Common myeloid progenitor, CD34-positive (primary cell): ENCODE data around the gene TTC33.

ENCODE experiments used
- CTCF ChIA-PET: fragments of 350-600 bp; sonication (Branson Sonifier 250); formaldehyde crosslinking; loops from one replicate; lab custom pipeline; 2021; ENCODE audit warnings: antibody characterized with exemption; lab: Charles Lee
- POLR2A ChIA-PET: fragments of 350-600 bp; sonication (Branson Sonifier 250); formaldehyde crosslinking; loops from one replicate; lab custom pipeline; 2021; ENCODE audit warnings: antibody characterized with exemption; lab: Charles Lee
- DNase-seq, 3 donors: peaks; one replicate each; pipeline versions ENCODE4 v3.0.0 to v3.0.0-alpha.2; 2013
- H3K27ac ChIP-seq, 2 experiments: 1 replicate in 1 of 2; 2 replicates in 1 of 2; pipeline ENCODE4 v1.7.0; 2013; ENCODE audit warnings: inconsistent platforms in 2 of 2, low read length in 2 of 2, mild to moderate bottlenecking in 2 of 2, low read depth in 1 of 2, moderate library complexity in 1 of 2; ENCODE audit not compliant: severe bottlenecking in 2 of 2, insufficient read depth in 1 of 2, poor library complexity in 1 of 2
- H3K27me3 ChIP-seq, 5 experiments: replicated peaks in 2 of 5; 1 replicate in 3 of 5; 2 replicates in 2 of 5; pipeline versions ENCODE4 v1.6.1 to v1.7.0; 2013; ENCODE audit warnings: low read length in 4 of 5, mild to moderate bottlenecking in 2 of 5, moderate library complexity in 2 of 5, inconsistent platforms in 1 of 5; ENCODE audit not compliant: insufficient read depth in 5 of 5, control insufficient read depth in 4 of 5
- H3K36me3 ChIP-seq, 4 experiments: 1 replicate in 2 of 4; 2 replicates in 2 of 4; pipeline versions ENCODE4 v1.6.1 to v1.7.0; 2013; ENCODE audit warnings: low read length in 3 of 4, control low read depth in 1 of 4, mild to moderate bottlenecking in 1 of 4; ENCODE audit not compliant: control insufficient read depth in 4 of 4, insufficient read depth in 4 of 4
- H3K4me1 ChIP-seq, 4 experiments: 1 replicate in 3 of 4; 2 replicates in 1 of 4; pipeline versions ENCODE4 v1.6.1 to v1.7.1; 2013; ENCODE audit warnings: low read length in 3 of 4, mild to moderate bottlenecking in 3 of 4, control low read depth in 1 of 4, inconsistent platforms in 1 of 4, moderate library complexity in 1 of 4; ENCODE audit not compliant: control insufficient read depth in 4 of 4, insufficient read depth in 4 of 4; ENCODE audit errors: control extremely low read depth in 1 of 4
- H3K4me3 ChIP-seq, 7 experiments: 1 replicate in 4 of 7; 2 replicates in 3 of 7; pipeline versions ENCODE4 v1.5.1 to v1.7.0; 2013; ENCODE audit warnings: mild to moderate bottlenecking in 7 of 7, low read length in 6 of 7, moderate library complexity in 6 of 7, inconsistent platforms in 2 of 7, low read depth in 2 of 7, control low read depth in 1 of 7; ENCODE audit not compliant: insufficient read depth in 4 of 7, control insufficient read depth in 1 of 7; ENCODE audit errors: extremely low read depth in 1 of 7
- H3K9me3 ChIP-seq, 5 experiments: 1 replicate in 4 of 5; 2 replicates in 1 of 5; pipeline versions ENCODE4 v1.6.1 to v1.7.1; 2013; ENCODE audit warnings: low read length in 4 of 5, mild to moderate bottlenecking in 2 of 5, inconsistent platforms in 1 of 5, low read depth in 1 of 5, moderate library complexity in 1 of 5; ENCODE audit not compliant: control insufficient read depth in 4 of 5, insufficient read depth in 2 of 5; ENCODE audit errors: control extremely low read depth in 1 of 5
- WGBS: methylation state at CpG from one replicate; pipeline ENCODE4 v1.1.5; 2013; ENCODE audit not compliant: insufficient coverage; 5-methylcytosine and 5-hydroxymethylcytosine counted together

Gene TTC33

GRCh38 chr5:40755093-40755406 is 711 bp downstream of the TTC33 start:
- DNase-seq = peak; percentile 76 to 81 (median 78)
- ChIA-PET POLR2A (interaction anchor here (0.8 kb wide), 1 partner anchor 15 kb away, joined by 3 read pairs; no protein-coding TSS in a partner anchor), CTCF (interaction anchor here (1.0 to 1.8 kb wide), 7 partner anchors 13 to 124 kb away, joined by 3 to 5 read pairs (median 3); partner anchors contain the start of gene PRKAA1)
- Histone ChIP-seq H3K36me3 (peaks cover 0 to 5% (median 1%) of the 10 kb centered on the region in 4 experiments), H3K27ac (peak overlapping the region; percentile 72 to 92), H3K4me1 (peaks cover 5 to 10% (median 9%) of the 10 kb centered on the region in 4 experiments), H3K4me3 (peak overlapping the region; percentile 90 to 100 (median 96)), H3K27me3 (no peaks in the 10 kb centered on the region), H3K9me3 (peaks cover 0 to 6% (median 0%) of the 10 kb centered on the region in 5 experiments)
- 0% methylated on average over 8 of the region's 11 CpGs for WGBS

DNA sequence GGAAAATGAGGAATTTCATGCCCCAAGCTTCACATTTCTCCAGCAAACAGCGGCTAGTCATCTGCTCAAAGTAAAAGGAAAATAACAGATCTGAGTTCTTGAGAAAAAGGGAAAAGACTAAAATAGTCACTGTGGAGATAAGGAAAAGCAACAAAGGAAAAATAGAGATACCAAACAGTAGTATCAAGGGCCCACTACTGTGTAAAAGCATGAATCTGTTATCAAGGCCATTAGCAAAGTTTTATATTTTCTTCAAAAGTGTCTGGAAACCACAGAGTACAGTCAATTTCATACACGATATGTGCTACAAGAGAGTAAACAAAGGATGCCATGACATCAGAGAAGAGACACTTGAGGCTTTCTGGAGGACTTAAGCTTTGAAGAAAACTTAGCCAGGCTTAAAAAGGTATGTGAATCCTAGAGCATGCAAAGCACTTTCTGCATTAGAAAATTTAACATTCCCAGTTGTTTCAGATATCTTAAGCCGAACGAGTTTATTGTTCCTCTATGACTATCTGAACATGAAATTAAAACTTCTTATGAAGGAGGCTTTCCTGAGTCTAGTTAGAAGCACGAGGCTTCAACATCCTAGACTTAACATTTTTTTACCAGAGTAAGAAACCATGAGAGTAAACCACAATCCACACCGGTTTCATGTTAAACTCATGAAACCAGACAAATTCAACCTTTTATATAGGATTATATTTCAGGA is 1.2 kb downstream of the TTC33 start:
- Histone ChIP-seq H3K4me3 (peak overlapping the region in 6 of 7 experiments; percentile 93 to 100 (median 97)), H3K9me3 (peaks cover 0 to 6% (median 0%) of the 10 kb centered on the region in 5 experiments), H3K36me3 (peaks cover 0 to 5% (median under 1%) of the 10 kb centered on the region in 4 experiments), H3K27me3 (no peaks in the 10 kb centered on the region), H3K4me1 (peaks cover 5 to 10% (median 9%) of the 10 kb centered on the region in 4 experiments), H3K27ac (peak overlapping the region; percentile 72 to 92)
- WGBS = 0% methylated on average over 4 of the region's 6 CpGs
- POLR2A ChIA-PET = interaction anchor here (0.8 kb wide), 1 partner anchor 16 kb away, joined by 3 read pairs; no protein-coding TSS in a partner anchor
- DNase-seq = peak in 2 of 3 donors; percentile 42 to 66
- CTCF ChIA-PET = interaction anchor here (1.0 to 1.7 kb wide), 4 partner anchors 13 to 124 kb away, joined by 3 read pairs; no protein-coding TSS in a partner anchor

DNA sequence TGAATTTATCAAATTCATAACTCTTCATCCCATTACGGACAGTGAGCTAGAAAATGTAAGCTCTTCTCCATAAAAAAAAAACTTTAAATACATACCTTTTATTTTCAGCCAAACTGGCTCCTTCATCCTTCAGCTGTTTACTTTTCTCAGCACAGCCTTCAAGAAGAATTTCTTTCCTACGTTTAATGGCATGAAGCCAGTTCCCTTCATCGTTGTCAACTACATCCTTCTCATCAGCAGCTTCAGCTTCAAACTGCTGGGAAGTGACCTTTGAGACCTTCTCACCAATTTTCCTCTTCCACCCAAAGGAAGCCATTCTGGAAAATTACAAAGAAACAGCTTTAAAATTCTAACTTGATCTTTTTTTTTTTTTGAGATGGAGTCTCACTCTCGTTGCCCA is 9.1 kb downstream of the TTC33 start:
- ChIA-PET CTCF (interaction anchor here (0.5 kb wide), 1 partner anchor 46 kb away, joined by 5 read pairs; no protein-coding TSS in a partner anchor), POLR2A (no interaction called here)
- no peak for DNase-seq
- Histone ChIP-seq H3K4me3 (no peak overlapping the region), H3K27ac (no peak overlapping the region), H3K9me3 (peaks cover 0 to 6% (median 0%) of the 10 kb centered on the region in 5 experiments), H3K27me3 (no peaks in the 10 kb centered on the region), H3K4me1 (peaks cover 0 to 6% (median 3%) of the 10 kb centered on the region in 4 experiments), H3K36me3 (peaks cover 0 to 5% (median 2%) of the 10 kb centered on the region in 4 experiments)
- 58% methylated on average over 4 of the region's 4 CpGs for WGBS

- ChIA-PET POLR2A (no interaction called here), CTCF (interaction anchor here (1.1 kb wide), 1 partner anchor 1027 kb away, joined by 3 read pairs; no protein-coding TSS in a partner anchor)
- H3K4me1 ChIP-seq = peaks cover 0 to 6% (median 3%) of the 10 kb centered on the region in 4 experiments
- no peak overlapping the region for H3K27ac ChIP-seq
- DNase-seq = no peak
- no peaks in the 10 kb centered on the region for H3K27me3 ChIP-seq
- H3K9me3 ChIP-seq = peaks cover 3 to 18% (median 8%) of the 10 kb centered on the region in 5 experiments
- H3K4me3 ChIP-seq = no peak overlapping the region
- peaks cover 10 to 31% (median 17%) of the 10 kb centered on the region in 4 experiments for H3K36me3 ChIP-seq
- no CpG with 5 or more reads among the region's 2 CpGs for WGBS
Observed at GRCh38 chr5:40743771-40744170, 12.0 kb downstream of the TTC33 start.

GRCh38 chr5:40738502-40738901 is 17.3 kb downstream of the TTC33 start:
- Histone ChIP-seq H3K27ac (no peak overlapping the region), H3K27me3 (no peaks in the 10 kb centered on the region), H3K9me3 (peaks cover 3 to 20% (median 8%) of the 10 kb centered on the region in 5 experiments), H3K36me3 (peaks cover 10 to 34% (median 17%) of the 10 kb centered on the region in 4 experiments), H3K4me1 (peaks cover 4 to 27% (median 15%) of the 10 kb centered on the region in 4 experiments), H3K4me3 (no peak overlapping the region)
- ChIA-PET CTCF (interaction anchor here (0.7 to 7.8 kb wide), 4 partner anchors 17 to 1024 kb away, joined by 3 to 79 read pairs (median 5); partner anchors contain the start of gene TTC33), POLR2A (no interaction called here)
- DNase-seq = peak in 1 of 3 donors; percentile 21

- peak; percentile 61 to 85 (median 80) for DNase-seq
- Histone ChIP-seq H3K4me1 (peaks cover 15 to 44% (median 23%) of the 10 kb centered on the region in 4 experiments), H3K36me3 (peaks cover 5 to 27% (median 11%) of the 10 kb centered on the region in 4 experiments), H3K27ac (no peak overlapping the region), H3K4me3 (no peak overlapping the region), H3K27me3 (no peaks in the 10 kb centered on the region), H3K9me3 (peaks cover 3 to 18% (median 5%) of the 10 kb centered on the region in 5 experiments)
- CTCF ChIA-PET = interaction anchor here (0.8 to 7.8 kb wide), 9 partner anchors 33 to 1158 kb away, joined by 3 to 79 read pairs (median 3); no protein-coding TSS in a partner anchor
- WGBS = no CpG with 5 or more reads among the region's 1 CpG
- POLR2A ChIA-PET = no interaction called here
Observed at GRCh38 chr5:40736103-40736875, 19.5 kb downstream of the TTC33 start.
